ENCODE measurements around the gene CHST3. TPM values are rescaled to one million over a fixed set of nuclear protein-coding genes. Genes with fewer than 3 reads are reported as not detected.
"Not testable (repeated sequence)": the region's sequence is repeated elsewhere in the genome, so short reads cannot be mapped to it uniquely, and the experiment has no call there.

Gene CHST3
- total RNA-seq, 2 experiments from 2014 or later, result not detected

DNA sequence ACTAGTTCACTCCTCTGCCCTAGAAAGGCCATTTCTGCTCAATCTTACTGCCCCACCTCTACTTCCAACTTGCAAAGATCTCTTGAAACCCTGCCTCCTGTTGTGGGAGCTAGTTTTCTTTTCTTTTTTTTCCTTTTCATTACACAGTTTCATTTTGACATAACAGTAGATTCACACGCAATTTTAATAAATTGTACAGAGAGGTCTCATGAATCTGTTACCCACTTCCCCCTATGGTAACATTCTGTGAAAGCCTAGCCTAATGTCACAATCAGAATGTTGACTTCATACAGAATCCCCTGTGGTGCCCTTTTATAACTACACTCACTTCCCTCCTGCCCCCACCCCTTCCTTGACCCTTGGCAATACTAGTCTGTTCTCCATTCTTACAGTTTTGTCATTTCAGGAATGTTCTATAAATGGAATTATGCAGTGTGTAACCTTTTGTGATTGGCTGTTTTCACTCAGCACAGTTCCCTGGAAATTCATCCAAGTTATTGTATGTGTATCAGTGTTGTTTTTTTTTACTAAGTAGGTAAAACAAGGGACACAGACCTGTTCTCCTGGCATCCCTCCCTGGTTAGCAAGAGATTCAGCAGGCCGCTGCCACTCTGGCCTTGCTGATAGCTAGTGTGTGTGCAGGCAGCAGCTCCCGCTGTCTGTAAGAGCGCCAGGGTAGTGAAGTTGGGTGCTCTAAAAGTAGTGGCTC is 21.5 kb downstream of the CHST3 start:
- Mint-ChIP-seq H3K4me1 (ENCODE audit: low read depth) (peaks cover 8% of the 10 kb centered on the region), H3K27me3 (ENCODE audit: low read depth) (peaks cover 3% of the 10 kb centered on the region), H3K36me3 (ENCODE audit: low read depth) (no peaks in the 10 kb centered on the region), H3K4me3 (no peak overlapping the region), H3K27ac (no peak overlapping the region), H3K9me3 (ENCODE audit: insufficient read depth) (no peaks in the 10 kb centered on the region)
- CTCF ChIA-PET, result interaction anchor here (1.0 kb wide), 1 partner anchor 63 kb away, joined by 4 read pairs; no protein-coding TSS in a partner anchor
- DNase-seq, result no peak
- no peak for ATAC-seq
- POLR2A ChIA-PET, result no interaction called here

DNA sequence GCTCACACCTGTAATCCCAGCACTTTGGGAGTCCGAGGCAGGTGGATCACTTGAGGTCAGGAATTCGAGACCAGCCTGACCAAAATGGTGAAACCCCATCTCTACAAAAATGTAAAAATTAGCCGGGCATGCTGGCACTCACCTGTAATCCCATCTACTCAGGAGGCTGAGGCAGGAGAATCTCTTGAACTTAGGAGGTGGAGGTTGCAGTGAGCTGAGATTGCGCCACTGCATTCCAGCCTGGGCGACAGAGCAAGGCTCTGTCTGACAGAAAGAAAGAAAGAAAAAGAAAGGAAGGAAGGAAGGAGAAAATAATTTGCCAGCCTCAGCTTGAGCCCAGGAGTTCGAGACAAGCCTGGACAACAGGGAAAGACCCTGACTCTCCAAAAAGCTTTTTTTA is 24.7 kb downstream of the CHST3 start:
- POLR2A ChIA-PET; H3K4me1 Mint-ChIP-seq (ENCODE audit: low read depth); H3K9me3 Mint-ChIP-seq (ENCODE audit: insufficient read depth); H3K4me3 Mint-ChIP-seq; H3K27me3 Mint-ChIP-seq (ENCODE audit: low read depth); CTCF ChIA-PET; H3K27ac Mint-ChIP-seq; H3K36me3 Mint-ChIP-seq (ENCODE audit: low read depth); DNase-seq; ATAC-seq: not testable (repeated sequence)

- Mint-ChIP-seq H3K4me1 (ENCODE audit: low read depth) (peaks cover 6% of the 10 kb centered on the region), H3K27me3 (ENCODE audit: low read depth) (peaks cover 3% of the 10 kb centered on the region), H3K27ac (no peak overlapping the region), H3K4me3 (no peak overlapping the region), H3K9me3 (ENCODE audit: insufficient read depth) (no peaks in the 10 kb centered on the region), H3K36me3 (ENCODE audit: low read depth) (no peaks in the 10 kb centered on the region)
- ChIA-PET CTCF (no interaction called here), POLR2A (interaction anchor here (0.6 kb wide), 1 partner anchor 699 kb away, joined by 4 read pairs; no protein-coding TSS in a partner anchor)
- no peak for ATAC-seq
- DNase-seq, result no peak
These were observed 25.7 kb downstream of the CHST3 start for GRCh38 chr10:71989661-71990454.

- ChIA-PET POLR2A (no interaction called here), CTCF (no interaction called here)
- Mint-ChIP-seq H3K4me1 (ENCODE audit: low read depth) (no peaks in the 10 kb centered on the region), H3K36me3 (ENCODE audit: low read depth) (no peaks in the 10 kb centered on the region), H3K4me3 (no peak overlapping the region), H3K27ac (no peak overlapping the region), H3K9me3 (ENCODE audit: insufficient read depth) (no peaks in the 10 kb centered on the region), H3K27me3 (ENCODE audit: low read depth) (peaks cover 3% of the 10 kb centered on the region)
- DNase-seq (no peak), ATAC-seq (no peak)
These were observed 26.6 kb downstream of the CHST3 start for GRCh38 chr10:71990706-71991269.

- DNase-seq, result no peak
- H3K36me3 Mint-ChIP-seq (ENCODE audit: low read depth), result no peaks in the 10 kb centered on the region
- H3K27me3 Mint-ChIP-seq (ENCODE audit: low read depth), result no peaks in the 10 kb centered on the region
- ATAC-seq, result no peak
- H3K4me3 Mint-ChIP-seq, result no peak overlapping the region
- POLR2A ChIA-PET, result no interaction called here
- no peaks in the 10 kb centered on the region for H3K4me1 Mint-ChIP-seq (ENCODE audit: low read depth)
- CTCF ChIA-PET, result interaction anchor here (1.4 to 1.7 kb wide), 3 partner anchors 53 to 99 kb away, joined by 3 to 6 read pairs (median 5); no protein-coding TSS in a partner anchor
- H3K9me3 Mint-ChIP-seq (ENCODE audit: insufficient read depth), result no peaks in the 10 kb centered on the region
- no peak overlapping the region for H3K27ac Mint-ChIP-seq
These were observed 31.3 kb downstream of the CHST3 start for GRCh38 chr10:71995449-71995848.

DNA sequence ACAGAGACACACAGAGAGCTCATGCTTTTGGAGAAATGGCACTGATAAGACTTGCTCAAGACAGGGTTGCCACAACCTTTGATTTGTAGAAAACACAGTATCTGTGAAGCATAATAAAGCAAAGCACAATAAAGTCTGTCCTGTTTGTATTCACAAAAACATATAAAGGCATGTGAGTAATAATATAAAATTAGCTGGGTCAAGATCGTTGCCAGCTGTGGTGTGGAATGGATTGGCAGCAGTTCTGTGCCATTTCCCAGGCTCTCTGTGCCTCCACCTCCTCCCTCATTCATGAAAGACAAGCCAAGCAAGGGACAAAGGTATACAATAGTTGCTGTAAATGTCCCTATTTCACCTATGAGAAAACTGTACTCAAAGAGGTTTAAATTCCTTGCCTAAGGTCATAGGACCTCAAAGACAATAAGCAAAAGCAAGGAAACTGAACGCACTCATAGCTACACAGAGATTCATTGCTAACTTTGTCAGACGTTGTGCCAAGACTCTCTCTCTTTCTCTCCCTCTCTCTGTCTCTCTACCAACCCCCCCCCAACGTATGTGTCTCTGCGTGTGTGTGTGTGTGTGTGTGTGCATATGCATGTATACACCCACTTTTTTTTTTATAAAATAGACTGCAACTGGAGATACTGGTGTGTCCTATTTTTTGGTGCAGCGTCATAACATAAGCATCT is 31.8 kb downstream of the CHST3 start:
- Mint-ChIP-seq H3K36me3 (ENCODE audit: low read depth) (no peaks in the 10 kb centered on the region), H3K27me3 (ENCODE audit: low read depth) (no peaks in the 10 kb centered on the region), H3K4me3 (no peak overlapping the region), H3K27ac (no peak overlapping the region), H3K9me3 (ENCODE audit: insufficient read depth) (no peaks in the 10 kb centered on the region), H3K4me1 (ENCODE audit: low read depth) (no peaks in the 10 kb centered on the region)
- DNase-seq (no peak), ATAC-seq (no peak)
- CTCF ChIA-PET, result interaction anchor here (0.9 to 1.7 kb wide), 3 partner anchors 18 to 100 kb away, joined by 3 to 6 read pairs (median 4); no protein-coding TSS in a partner anchor
- POLR2A ChIA-PET, result no interaction called here

GRCh38 chr10:71996592-71997371 is 32.6 kb downstream of the CHST3 start:
- Mint-ChIP-seq H3K4me1 (ENCODE audit: low read depth) (no peaks in the 10 kb centered on the region), H3K9me3 (ENCODE audit: insufficient read depth) (no peaks in the 10 kb centered on the region), H3K27me3 (ENCODE audit: low read depth) (no peaks in the 10 kb centered on the region), H3K27ac (no peak overlapping the region), H3K36me3 (ENCODE audit: low read depth) (no peaks in the 10 kb centered on the region), H3K4me3 (no peak overlapping the region)
- POLR2A ChIA-PET, result no interaction called here
- CTCF ChIA-PET, result interaction anchor here (0.9 to 1.7 kb wide), 2 partner anchors 19 to 100 kb away, joined by 4 to 6 read pairs; no protein-coding TSS in a partner anchor
- no peak for DNase-seq
- no peak for ATAC-seq

GRCh38 chr10:71998119-71998839 is 34.1 kb downstream of the CHST3 start:
- Mint-ChIP-seq H3K9me3 (ENCODE audit: insufficient read depth) (no peaks in the 10 kb centered on the region), H3K27me3 (ENCODE audit: low read depth) (no peaks in the 10 kb centered on the region), H3K27ac (no peak overlapping the region), H3K36me3 (ENCODE audit: low read depth) (no peaks in the 10 kb centered on the region), H3K4me3 (no peak overlapping the region), H3K4me1 (ENCODE audit: low read depth) (no peaks in the 10 kb centered on the region)
- ChIA-PET CTCF (no interaction called here), POLR2A (no interaction called here)
- DNase-seq (no peak), ATAC-seq (no peak)

- Mint-ChIP-seq H3K27me3 (ENCODE audit: low read depth) (no peaks in the 10 kb centered on the region), H3K4me3 (no peak overlapping the region), H3K4me1 (ENCODE audit: low read depth) (no peaks in the 10 kb centered on the region), H3K9me3 (ENCODE audit: insufficient read depth) (no peaks in the 10 kb centered on the region), H3K36me3 (ENCODE audit: low read depth) (no peaks in the 10 kb centered on the region), H3K27ac (no peak overlapping the region)
- ChIA-PET CTCF (no interaction called here), POLR2A (no interaction called here)
- no peak for DNase-seq
- ATAC-seq, result no peak
These were observed 34.6 kb downstream of the CHST3 start for GRCh38 chr10:71998840-71999194.

DNA sequence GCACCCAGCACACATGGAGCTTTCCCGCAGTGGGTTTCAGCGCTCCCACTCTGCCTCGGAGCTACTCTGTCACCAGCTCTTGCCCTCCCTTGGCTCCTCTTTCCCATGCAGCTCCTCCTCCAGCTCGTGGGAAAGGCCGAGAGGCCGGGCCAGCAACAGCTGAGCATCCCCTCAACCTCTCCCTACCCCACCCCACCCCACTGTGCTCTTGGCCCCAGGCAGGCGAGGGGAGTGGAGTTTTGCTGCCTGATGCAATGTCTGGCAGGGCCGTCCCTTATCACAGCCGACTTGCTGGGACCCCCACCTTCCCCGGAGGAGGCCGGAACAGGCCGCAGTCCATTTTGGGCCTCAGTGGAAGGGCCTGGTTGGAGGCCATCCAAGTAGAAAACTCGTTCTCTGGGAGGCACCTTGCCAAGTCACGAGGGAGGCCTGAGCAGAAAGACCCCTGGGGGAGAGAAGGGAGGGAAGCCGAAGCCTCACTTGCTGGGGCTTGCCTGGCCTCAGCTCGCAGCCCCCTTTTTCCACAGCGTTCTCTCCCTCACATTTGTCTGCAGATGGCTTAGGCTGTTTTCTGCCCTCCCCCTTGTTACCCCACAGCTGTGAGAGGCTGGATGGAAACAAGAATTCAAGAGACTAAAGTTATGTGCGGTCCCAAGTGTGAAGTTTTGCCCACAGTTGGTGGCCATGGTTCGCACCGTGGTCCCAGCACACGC is 35.3 kb downstream of the CHST3 start:
- CTCF ChIA-PET, result no interaction called here
- Mint-ChIP-seq H3K27me3 (ENCODE audit: low read depth) (no peaks in the 10 kb centered on the region), H3K27ac (no peak overlapping the region), H3K4me1 (ENCODE audit: low read depth) (no peaks in the 10 kb centered on the region), H3K4me3 (no peak overlapping the region), H3K9me3 (ENCODE audit: insufficient read depth) (no peaks in the 10 kb centered on the region), H3K36me3 (ENCODE audit: low read depth) (no peaks in the 10 kb centered on the region)
- no peak for DNase-seq
- no peak for ATAC-seq
- POLR2A ChIA-PET, result no interaction called here

All from activated CD8-positive, alpha-beta T cell treated with anti-CD3 and anti-CD28 coated beads, Interleukin-2, amount 10 ng/mL, durations not matched to agents 7 days and 5 days (primary cell).